Activated CD4-positive, alpha-beta T cell treated with anti-CD3 and anti-CD28 coated beads for 1 hour (primary cell): ENCODE data around the gene C1orf21.

Experiments
- DNase-seq: peaks from one replicate; pipeline ENCODE4 v3.0.0-alpha.2; 2020

Gene C1orf21

GRCh38 chr1:184520336-184520735, 133.5 kb downstream of the C1orf21 start:
- DNase-seq = no peak

GRCh38 chr1:184524248-184524647, 137.4 kb downstream of the C1orf21 start:
- DNase-seq = no peak

GRCh38 chr1:184527402-184527801, 140.6 kb downstream of the C1orf21 start:
- DNase-seq = no peak

GRCh38 chr1:184530226-184530625, 143.4 kb downstream of the C1orf21 start:
- no peak for DNase-seq

- no peak for DNase-seq
Observed at GRCh38 chr1:184531296-184531695, 144.5 kb downstream of the C1orf21 start.

GRCh38 chr1:184532199-184532598, 145.4 kb downstream of the C1orf21 start:
- DNase-seq = no peak

- no peak for DNase-seq
Observed at GRCh38 chr1:184533049-184533448, 146.2 kb downstream of the C1orf21 start.

GRCh38 chr1:184533915-184534314, 147.1 kb downstream of the C1orf21 start:
- no peak for DNase-seq

- DNase-seq = no peak
Observed at GRCh38 chr1:184534690-184535089, 147.9 kb downstream of the C1orf21 start.

GRCh38 chr1:184535191-184535970, 148.6 kb downstream of the C1orf21 start:
- DNase-seq = no peak

- DNase-seq = no peak
Observed at GRCh38 chr1:184536246-184536985, 149.6 kb downstream of the C1orf21 start.

- DNase-seq = no peak
Observed at GRCh38 chr1:184539580-184539979, 152.8 kb downstream of the C1orf21 start.

GRCh38 chr1:184541537-184542152, 154.8 kb downstream of the C1orf21 start:
- no peak for DNase-seq

GRCh38 chr1:184542291-184542690, 155.5 kb downstream of the C1orf21 start:
- DNase-seq = no peak

- no peak for DNase-seq
Observed at GRCh38 chr1:184545601-184546000, 158.8 kb downstream of the C1orf21 start.

GRCh38 chr1:184552446-184552845, 165.6 kb downstream of the C1orf21 start:
- DNase-seq = no peak

- no peak for DNase-seq
Observed at GRCh38 chr1:184553845-184554244, 167.0 kb downstream of the C1orf21 start.

- no peak for DNase-seq
Observed at GRCh38 chr1:184555665-184556641, 169.1 kb downstream of the C1orf21 start.

GRCh38 chr1:184556665-184557064, 169.8 kb downstream of the C1orf21 start:
- no peak for DNase-seq

GRCh38 chr1:184557423-184558347, 170.9 kb downstream of the C1orf21 start:
- DNase-seq = no peak

- no peak for DNase-seq
Observed at GRCh38 chr1:184558691-184559090, 171.9 kb downstream of the C1orf21 start.
